ENCODE measurements around the gene HIPK2.

The HIPK2 gene

DNA sequence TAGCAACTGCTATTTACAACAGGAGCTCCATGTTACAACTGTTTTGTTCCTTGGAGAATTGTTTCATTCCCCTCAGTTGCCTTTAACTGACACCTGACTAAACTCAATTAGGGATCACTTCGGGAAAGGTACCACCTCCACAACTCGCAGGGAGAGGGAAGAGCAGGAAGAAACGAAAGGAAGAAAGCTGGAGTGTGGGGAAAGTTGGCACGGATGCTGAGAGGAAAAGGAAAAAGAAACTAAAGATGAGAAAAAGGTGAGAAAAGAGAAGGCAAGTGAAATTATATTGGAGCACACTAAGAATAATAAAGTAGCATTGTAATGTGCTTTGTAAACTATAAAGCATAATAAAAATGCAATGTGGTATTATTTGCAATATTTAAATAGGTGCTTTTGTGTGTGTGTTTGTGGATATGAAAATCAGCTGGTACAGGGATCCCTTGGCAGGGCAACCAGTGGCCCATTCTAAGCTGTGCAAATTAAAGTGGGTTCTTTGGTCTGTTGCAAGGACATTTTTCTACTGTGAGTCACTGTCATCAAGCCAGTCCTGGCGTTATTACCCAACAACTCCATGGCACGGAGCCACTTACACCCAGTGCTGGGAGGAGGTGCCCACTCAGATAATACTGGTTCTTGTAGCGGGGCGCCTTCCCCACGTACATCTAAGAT is 45.9 kb downstream of the HIPK2 start:
- H3K4me1 ChIP-seq (ENCODE audit: insufficient read depth, low read length): no peaks in the 10 kb centered on the region
- TF ChIP-seq EZH2 (IDR thresholded peaks at IDR 0.05; ENCODE audit: borderline replicate concordance, low read depth, low read length, severe bottlenecking): no peak
- TF ChIP-seq CTCF (IDR thresholded peaks at IDR 0.05; ENCODE audit: borderline replicate concordance, extremely low read depth, low read length, poor library complexity, severe bottlenecking): no peak
- H4K20me1 ChIP-seq (ENCODE audit: insufficient read depth, low read length): peaks cover 11% of the 10 kb centered on the region; the same call in 1 of the 2 replicates
- no peak overlapping the region for H3K4me2 ChIP-seq (ENCODE audit: insufficient read depth, low read length)
- H3K9ac ChIP-seq (ENCODE audit: low read depth, low read length): no peak overlapping the region
- H3K27me3 ChIP-seq (ENCODE audit: insufficient read depth, low read length, poor library complexity): no peaks in the 10 kb centered on the region
- no peaks in the 10 kb centered on the region for H3K9me3 ChIP-seq (ENCODE audit: insufficient read depth, low read length, severe bottlenecking)
- DNase-seq (no peak), ATAC-seq (ENCODE audit: insufficient read depth, low read depth) (no peak)
- no peaks in the 10 kb centered on the region for H3K79me2 ChIP-seq (ENCODE audit: insufficient read depth, low read length)
- no peaks in the 10 kb centered on the region for H3K36me3 ChIP-seq (ENCODE audit: insufficient read depth, low read length)
- H3K4me3 ChIP-seq (ENCODE audit: low read depth in 1 of 2, low read length in 2 of 2): no peak overlapping the region
- H2AFZ ChIP-seq (ENCODE audit: low read depth, low read length): no peak overlapping the region
- no peak overlapping the region for H3K27ac ChIP-seq (ENCODE audit: low read length)

DNA sequence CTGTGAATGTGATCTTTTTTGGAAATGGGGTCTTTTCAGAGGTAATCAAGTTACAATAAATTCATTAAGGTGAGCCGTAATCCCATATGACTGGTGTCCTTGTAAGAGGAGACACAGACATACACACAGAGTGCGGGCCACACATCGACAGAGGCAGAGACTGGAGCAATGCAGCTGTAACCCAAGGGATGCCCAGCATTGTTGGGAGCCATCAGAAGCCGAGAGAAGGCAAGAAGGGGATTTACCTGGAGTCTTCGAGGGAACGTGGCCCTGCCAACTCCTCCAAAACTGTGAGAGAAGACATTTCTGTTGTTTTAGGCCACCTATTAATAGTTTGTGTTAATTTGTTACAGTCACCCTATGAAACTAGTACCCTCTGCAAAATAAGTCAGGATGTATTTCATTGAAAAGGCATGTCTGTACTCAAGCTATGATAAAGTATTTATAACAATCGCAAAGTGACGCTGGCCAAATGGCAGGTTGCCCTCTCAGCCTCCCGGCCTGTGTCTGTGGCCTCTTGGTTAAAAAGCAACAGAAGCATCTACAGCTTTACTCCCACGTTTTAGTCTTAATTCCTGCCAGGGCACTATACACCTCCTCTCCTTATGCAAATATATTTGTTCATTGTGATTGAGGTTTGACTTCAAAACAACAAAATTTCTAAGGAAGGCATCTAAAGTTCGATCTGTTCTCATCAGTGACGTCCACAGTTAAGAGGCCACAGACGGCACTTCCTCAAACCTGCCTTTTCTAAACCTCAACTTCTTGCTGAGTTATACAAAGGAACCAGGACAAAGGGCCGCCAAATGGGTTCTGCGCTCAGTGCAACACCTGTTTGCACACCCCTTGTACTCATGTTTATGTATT is 46.8 kb downstream of the HIPK2 start:
- Histone ChIP-seq H3K36me3 (ENCODE audit: insufficient read depth, low read length) (no peaks in the 10 kb centered on the region), H3K27me3 (ENCODE audit: insufficient read depth, low read length, poor library complexity) (no peaks in the 10 kb centered on the region), H2AFZ (ENCODE audit: low read depth, low read length) (no peak overlapping the region), H4K20me1 (ENCODE audit: insufficient read depth, low read length) (peaks cover 5% of the 10 kb centered on the region; the same call in 1 of the 2 replicates), H3K79me2 (ENCODE audit: insufficient read depth, low read length) (no peaks in the 10 kb centered on the region), H3K4me1 (ENCODE audit: insufficient read depth, low read length) (no peaks in the 10 kb centered on the region), H3K4me2 (ENCODE audit: insufficient read depth, low read length) (no peak overlapping the region), H3K9me3 (ENCODE audit: insufficient read depth, low read length, severe bottlenecking) (no peaks in the 10 kb centered on the region), H3K9ac (ENCODE audit: low read depth, low read length) (no peak overlapping the region), H3K4me3 (ENCODE audit: low read depth in 1 of 2, low read length in 2 of 2) (no peak overlapping the region), H3K27ac (ENCODE audit: low read length) (no peak overlapping the region)
- TF ChIP-seq CTCF (IDR thresholded peaks at IDR 0.05; ENCODE audit: borderline replicate concordance, extremely low read depth, low read length, poor library complexity, severe bottlenecking) (no peak), EZH2 (IDR thresholded peaks at IDR 0.05; ENCODE audit: borderline replicate concordance, low read depth, low read length, severe bottlenecking) (no peak)
- no peak for DNase-seq
- no peak for ATAC-seq (ENCODE audit: insufficient read depth, low read depth)

DNA sequence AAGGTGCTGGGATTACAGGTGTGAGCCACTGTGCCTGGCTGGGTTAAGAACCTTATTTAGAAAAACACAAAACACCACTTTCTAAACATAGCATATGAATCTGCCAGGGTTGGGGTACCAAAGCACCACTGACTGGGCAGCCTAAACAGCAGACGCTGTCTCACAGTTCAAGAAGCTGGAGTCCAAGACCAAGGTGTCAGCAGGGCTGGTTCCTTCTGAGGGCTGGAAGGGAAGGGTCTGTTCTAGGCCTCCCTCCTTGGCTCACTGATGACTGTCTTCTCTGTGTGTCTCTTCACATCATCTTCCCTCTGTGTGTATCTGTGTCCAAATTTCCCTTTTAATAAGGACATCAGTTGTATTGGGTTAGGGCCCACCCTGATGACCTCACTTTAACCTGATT is 49.6 kb downstream of the HIPK2 start:
- ATAC-seq (ENCODE audit: insufficient read depth, low read depth) (no peak), DNase-seq (no peak)
- H3K4me3 ChIP-seq (ENCODE audit: low read depth in 1 of 2, low read length in 2 of 2): no peak overlapping the region
- no peaks in the 10 kb centered on the region for H3K79me2 ChIP-seq (ENCODE audit: insufficient read depth, low read length)
- peaks cover 9% of the 10 kb centered on the region; the same call in 1 of the 2 replicates for H4K20me1 ChIP-seq (ENCODE audit: insufficient read depth, low read length)
- H3K27ac ChIP-seq (ENCODE audit: low read length): no peak overlapping the region
- no peaks in the 10 kb centered on the region for H3K9me3 ChIP-seq (ENCODE audit: insufficient read depth, low read length, severe bottlenecking)
- H3K27me3 ChIP-seq (ENCODE audit: insufficient read depth, low read length, poor library complexity): no peaks in the 10 kb centered on the region
- TF ChIP-seq EZH2 (IDR thresholded peaks at IDR 0.05; ENCODE audit: borderline replicate concordance, low read depth, low read length, severe bottlenecking) (no peak), CTCF (IDR thresholded peaks at IDR 0.05; ENCODE audit: borderline replicate concordance, extremely low read depth, low read length, poor library complexity, severe bottlenecking) (no peak)
- H2AFZ ChIP-seq (ENCODE audit: low read depth, low read length): no peak overlapping the region
- H3K36me3 ChIP-seq (ENCODE audit: insufficient read depth, low read length): no peaks in the 10 kb centered on the region
- no peaks in the 10 kb centered on the region for H3K4me1 ChIP-seq (ENCODE audit: insufficient read depth, low read length)
- no peak overlapping the region for H3K4me2 ChIP-seq (ENCODE audit: insufficient read depth, low read length)
- no peak overlapping the region for H3K9ac ChIP-seq (ENCODE audit: low read depth, low read length)

All from DND-41 (cell line).